OCI-LY3 (cell line): ENCODE results near the gene RBFOX1.

Experiments used
- H2AFZ ChIP-seq: fragments of 200-600, 300-600 bp; shearing (Covaris generic); 2 replicates; pipeline ENCODE4 v1.6.0; 2014; ENCODE audit warnings: antibody characterized with exemption, low read depth, low read length
- H3K27ac ChIP-seq: fragments of 200-600, 300-600 bp; sonication (generic); 2 replicates; pipeline ENCODE4 v1.5.1; 2014; ENCODE audit warnings: mild to moderate bottlenecking, low read length, moderate library complexity, mixed read lengths
- H3K27me3 ChIP-seq: fragments of 200-600, 300-600 bp; sonication (generic); 2 replicates; pipeline ENCODE4 v1.6.1; 2014; ENCODE audit warnings: low read depth, low read length, mixed read lengths
- H3K36me3 ChIP-seq: fragments of 200-600, 300-600 bp; sonication (generic); replicated peaks from 2 replicates; pipeline ENCODE3; 2014; ENCODE audit warnings: low read depth, low read length, mixed read lengths
- H3K4me1 ChIP-seq: fragments of 300-600, 200-600 bp; sonication (generic); 2 replicates; pipeline ENCODE4 v1.6.1; 2014; ENCODE audit warnings: low read length, mixed read lengths
- H3K4me2 ChIP-seq: fragments of 200-600, 300-600 bp; sonication (generic); 2 replicates; pipeline ENCODE4 v1.6.1; 2014; ENCODE audit warnings: low read length, mixed read lengths
- H3K4me3 ChIP-seq: fragments of 300-600, 200-600 bp; sonication (generic); 2 replicates; pipeline ENCODE4 v1.5.1; 2014; ENCODE audit warnings: antibody characterized with exemption, mild to moderate bottlenecking, low read length, moderate library complexity
- H3K79me2 ChIP-seq: fragments of 300-600, 200-600 bp; shearing (Covaris generic); 2 replicates; pipeline ENCODE4 v1.6.1; 2014; ENCODE audit warnings: mild to moderate bottlenecking, low read length, mixed read lengths
- H3K9ac ChIP-seq: fragments of 300-600, 200-600 bp; shearing (Covaris generic); 2 replicates; pipeline ENCODE4 v1.6.0; 2014; ENCODE audit warnings: mild to moderate bottlenecking, low read length, moderate library complexity
- H3K9me3 ChIP-seq: fragments of 200-600, 300-600 bp; shearing (Covaris generic); 2 replicates; pipeline ENCODE4 v1.6.1; 2014; ENCODE audit warnings: low read length, mixed read lengths; ENCODE audit not compliant: insufficient read depth
- H4K20me1 ChIP-seq: fragments of 200-600, 300-600 bp; sonication (generic); 2 replicates; pipeline ENCODE4 v1.6.1; 2016; ENCODE audit warnings: low read length, mixed read lengths; ENCODE audit not compliant: insufficient read depth
- CTCF ChIP-seq: fragments of 200-600, 300-600 bp; sonication (generic); IDR thresholded peaks from 2 replicates; pipeline ENCODE4 v1.5.1; 2014; ENCODE audit warnings: antibody characterized with exemption, low read length, low read depth
- EZH2phosphoT487 ChIP-seq: fragments of 200-600 bp; shearing (Covaris generic); IDR thresholded peaks from 2 replicates; pipeline ENCODE4 v1.6.1; 2018; ENCODE audit warnings: antibody characterized with exemption, mixed run types, low read depth

RBFOX1 gene

GRCh38 chr16:7629571-7629970 is 296.9 kb downstream of the RBFOX1 start:
- H3K79me2 ChIP-seq = no peaks in the 10 kb centered on the region
- H4K20me1 ChIP-seq = no peaks in the 10 kb centered on the region
- no peaks in the 10 kb centered on the region for H3K4me1 ChIP-seq
- no peak overlapping the region for H3K27ac ChIP-seq
- no peaks in the 10 kb centered on the region for H3K36me3 ChIP-seq
- no peak for TF ChIP-seq CTCF
- TF ChIP-seq EZH2phosphoT487 = no peak
- no peak overlapping the region for H2AFZ ChIP-seq
- H3K4me2 ChIP-seq = no peak overlapping the region
- H3K9me3 ChIP-seq = no peaks in the 10 kb centered on the region
- H3K4me3 ChIP-seq = no peak overlapping the region
- H3K27me3 ChIP-seq = no peaks in the 10 kb centered on the region
- H3K9ac ChIP-seq = no peak overlapping the region

- peaks cover 11% of the 10 kb centered on the region; the same call in 1 of the 2 replicates for H3K9me3 ChIP-seq
- H3K4me1 ChIP-seq = peaks cover 42% of the 10 kb centered on the region
- H3K36me3 ChIP-seq = peaks cover 11% of the 10 kb centered on the region
- H3K27ac ChIP-seq = no peak overlapping the region
- H4K20me1 ChIP-seq = no peaks in the 10 kb centered on the region
- no peak for TF ChIP-seq EZH2phosphoT487
- TF ChIP-seq CTCF = no peak
- no peaks in the 10 kb centered on the region for H3K79me2 ChIP-seq
- no peaks in the 10 kb centered on the region for H3K27me3 ChIP-seq
- H3K4me3 ChIP-seq = no peak overlapping the region
- no peak overlapping the region for H2AFZ ChIP-seq
- no peak overlapping the region for H3K9ac ChIP-seq
- no peak overlapping the region for H3K4me2 ChIP-seq
Observed at GRCh38 chr16:7637446-7637845, 304.8 kb downstream of the RBFOX1 start.

- Histone ChIP-seq H2AFZ (no peak overlapping the region; the same call in 1 of the 2 replicates), H3K9ac (no peak overlapping the region), H3K4me3 (no peak overlapping the region), H3K9me3 (peaks cover 11% of the 10 kb centered on the region; the same call in 1 of the 2 replicates), H3K4me1 (peaks cover 43% of the 10 kb centered on the region), H3K79me2 (no peaks in the 10 kb centered on the region), H3K4me2 (no peak overlapping the region), H3K27me3 (no peaks in the 10 kb centered on the region), H3K36me3 (peaks cover 15% of the 10 kb centered on the region), H3K27ac (no peak overlapping the region), H4K20me1 (no peaks in the 10 kb centered on the region)
- TF ChIP-seq EZH2phosphoT487 (no peak), CTCF (no peak)
Observed at GRCh38 chr16:7638306-7638705, 305.7 kb downstream of the RBFOX1 start.

- no peaks in the 10 kb centered on the region for H4K20me1 ChIP-seq
- H3K27ac ChIP-seq = peak overlapping the region; percentile 96
- peak overlapping the region; percentile 46 for H3K4me3 ChIP-seq
- no peaks in the 10 kb centered on the region for H3K79me2 ChIP-seq
- TF ChIP-seq CTCF = no peak
- TF ChIP-seq EZH2phosphoT487 = no peak
- H2AFZ ChIP-seq = peak overlapping the region; percentile 27; the same call in 1 of the 2 replicates
- peak overlapping the region; percentile 64 for H3K4me2 ChIP-seq
- H3K4me1 ChIP-seq = peaks cover 43% of the 10 kb centered on the region
- H3K27me3 ChIP-seq = no peaks in the 10 kb centered on the region
- peak overlapping the region; percentile 64; the same call in 1 of the 2 replicates for H3K9ac ChIP-seq
- H3K9me3 ChIP-seq = peaks cover 11% of the 10 kb centered on the region; the same call in 1 of the 2 replicates
- peaks cover 18% of the 10 kb centered on the region for H3K36me3 ChIP-seq
Observed at GRCh38 chr16:7640334-7640733, 307.7 kb downstream of the RBFOX1 start.
